ENCODE measurements around the gene GTPBP8. TPM values are rescaled to one million over a fixed set of nuclear protein-coding genes. Genes with fewer than 3 reads are reported as not detected.

Gene GTPBP8
- 17.2 and 25.2 TPM in 2 replicates for total RNA-seq
- long read RNA-seq, transcript GTPBP8-203 (6 exons, 1,360 nt) = major isoform, 23 of 45 reads
- long read RNA-seq, partial matches to known transcripts = 5 of 45 reads
- long read RNA-seq, other reads (novel, unspliced or antisense) = 14 of 45 reads

GRCh38 chr3:112990672-112991602 is at the start of gene GTPBP8:
GTPBP8 (plus strand) TSS chr3:112990984; CDS start chr3:112991000, 16 bp downstream.
- Mint-ChIP-seq H3K36me3 (ENCODE audit: insufficient read depth) (no peaks in the 10 kb centered on the region), H3K4me1 (ENCODE audit: low read depth) (peaks cover 18% of the 10 kb centered on the region), H3K27ac (peak within 1 kb of the TSS; percentile 100), H3K27me3 (no peaks in the 10 kb centered on the region), H3K4me3 (ENCODE audit: low read depth) (peak within 1 kb of the TSS; percentile 93), H3K9me3 (ENCODE audit: low read depth) (no peaks in the 10 kb centered on the region)
- no peak for TF ChIP-seq CTCF (IDR thresholded peaks at IDR 0.05; ENCODE audit: unreplicated experiment)
- DNase-seq (ENCODE audit: low spot score, unreplicated experiment) = peak; percentile 80

- H3K4me1 Mint-ChIP-seq (ENCODE audit: low read depth) = no peaks in the 10 kb centered on the region
- no peak for DNase-seq (ENCODE audit: low spot score, unreplicated experiment)
- no peak overlapping the region for H3K4me3 Mint-ChIP-seq (ENCODE audit: low read depth)
- no peaks in the 10 kb centered on the region for H3K36me3 Mint-ChIP-seq (ENCODE audit: insufficient read depth)
- H3K27me3 Mint-ChIP-seq = no peaks in the 10 kb centered on the region
- H3K27ac Mint-ChIP-seq = no peak overlapping the region
- H3K9me3 Mint-ChIP-seq (ENCODE audit: low read depth) = peaks cover 15% of the 10 kb centered on the region
- no peak for TF ChIP-seq CTCF (IDR thresholded peaks at IDR 0.05; ENCODE audit: unreplicated experiment)
Measured at GRCh38 chr3:112948346-112948838, 42.4 kb upstream of the GTPBP8 start.

GRCh38 chr3:112956351-112956750 is 34.4 kb upstream of the GTPBP8 start:
- DNase-seq (ENCODE audit: low spot score, unreplicated experiment) = no peak
- Mint-ChIP-seq H3K4me3 (ENCODE audit: low read depth) (no peak overlapping the region), H3K9me3 (ENCODE audit: low read depth) (peaks cover 10% of the 10 kb centered on the region), H3K27ac (no peak overlapping the region), H3K27me3 (no peaks in the 10 kb centered on the region), H3K4me1 (ENCODE audit: low read depth) (no peaks in the 10 kb centered on the region), H3K36me3 (ENCODE audit: insufficient read depth) (no peaks in the 10 kb centered on the region)
- TF ChIP-seq CTCF (IDR thresholded peaks at IDR 0.05; ENCODE audit: unreplicated experiment) = no peak

GRCh38 chr3:112958811-112959560 is 31.8 kb upstream of the GTPBP8 start:
- no peaks in the 10 kb centered on the region for H3K36me3 Mint-ChIP-seq (ENCODE audit: insufficient read depth)
- H3K4me1 Mint-ChIP-seq (ENCODE audit: low read depth) = no peaks in the 10 kb centered on the region
- DNase-seq (ENCODE audit: low spot score, unreplicated experiment) = no peak
- no peaks in the 10 kb centered on the region for H3K27me3 Mint-ChIP-seq
- no peak overlapping the region for H3K4me3 Mint-ChIP-seq (ENCODE audit: low read depth)
- no peak overlapping the region for H3K27ac Mint-ChIP-seq
- no peak for TF ChIP-seq CTCF (IDR thresholded peaks at IDR 0.05; ENCODE audit: unreplicated experiment)
- H3K9me3 Mint-ChIP-seq (ENCODE audit: low read depth) = peaks cover 11% of the 10 kb centered on the region

- Mint-ChIP-seq H3K9me3 (ENCODE audit: low read depth) (peaks cover 10% of the 10 kb centered on the region), H3K36me3 (ENCODE audit: insufficient read depth) (no peaks in the 10 kb centered on the region), H3K27ac (no peak overlapping the region), H3K27me3 (peaks cover 4% of the 10 kb centered on the region), H3K4me1 (ENCODE audit: low read depth) (no peaks in the 10 kb centered on the region), H3K4me3 (ENCODE audit: low read depth) (no peak overlapping the region)
- no peak for DNase-seq (ENCODE audit: low spot score, unreplicated experiment)
- no peak for TF ChIP-seq CTCF (IDR thresholded peaks at IDR 0.05; ENCODE audit: unreplicated experiment)
Measured at GRCh38 chr3:112963683-112964082, 27.1 kb upstream of the GTPBP8 start.

Measured in progenitor cell of endocrine pancreas (in vitro differentiated cells).